ENCODE results near the gene SMARCD2. TPM values are rescaled to one million over a fixed set of nuclear protein-coding genes. Genes with fewer than 3 reads are reported as not detected.
"Not testable (repeated sequence)": the region's sequence is repeated elsewhere in the genome, so short reads cannot be mapped to it uniquely, and the experiment has no call there.

The SMARCD2 gene
- total RNA-seq, 2 experiments from 2014 or later = 100.0 to 101 TPM

GRCh38 chr17:63873577-63873976 is 31.1 kb upstream of the SMARCD2 start, which contains the start of gene CSH2:
CSH2 (minus strand) TSS chr17:63873677; CDS start chr17:63873614, 63 bp downstream.
- H3K4me3 Mint-ChIP-seq; H3K9me3 Mint-ChIP-seq (ENCODE audit: low read depth); H3K36me3 Mint-ChIP-seq (ENCODE audit: low read depth); H3K27me3 Mint-ChIP-seq; intact Hi-C loops (cut with DNase I, micrococcal nuclease); H3K4me1 Mint-ChIP-seq; H3K27ac Mint-ChIP-seq; DNase-seq; POLR2A ChIA-PET; ATAC-seq; CTCF ChIA-PET: not testable (repeated sequence)

GRCh38 chr17:63871646-63872365 is 29.3 kb upstream of the SMARCD2 start:
- H3K27ac Mint-ChIP-seq; H3K4me3 Mint-ChIP-seq; intact Hi-C loops (cut with DNase I, micrococcal nuclease); H3K4me1 Mint-ChIP-seq; POLR2A ChIA-PET; H3K36me3 Mint-ChIP-seq (ENCODE audit: low read depth); H3K9me3 Mint-ChIP-seq (ENCODE audit: low read depth); H3K27me3 Mint-ChIP-seq; DNase-seq; ATAC-seq; CTCF ChIA-PET: not testable (repeated sequence)

GRCh38 chr17:63870292-63870665 is 27.8 kb upstream of the SMARCD2 start:
- H3K4me1 Mint-ChIP-seq; H3K27ac Mint-ChIP-seq; POLR2A ChIA-PET; H3K4me3 Mint-ChIP-seq; DNase-seq; H3K27me3 Mint-ChIP-seq; H3K36me3 Mint-ChIP-seq (ENCODE audit: low read depth); ATAC-seq; H3K9me3 Mint-ChIP-seq (ENCODE audit: low read depth); intact Hi-C loops (cut with DNase I, micrococcal nuclease): not testable (repeated sequence)
- CTCF ChIA-PET = interaction anchor here (0.8 to 1.7 kb wide), 5 partner anchors 10 to 22 kb away, joined by 3 to 7 read pairs (median 3); partner anchors contain the start of gene GH2

- DNase-seq, H3K4me1 Mint-ChIP-seq, H3K27ac Mint-ChIP-seq: not testable (repeated sequence)
Measured at GRCh38 chr17:63869491-63870291, 27.2 kb upstream of the SMARCD2 start.

GRCh38 chr17:63866625-63867024 is 24.1 kb upstream of the SMARCD2 start:
- not testable (repeated sequence) for H3K4me1 Mint-ChIP-seq; H3K4me3 Mint-ChIP-seq; ATAC-seq; H3K36me3 Mint-ChIP-seq (ENCODE audit: low read depth); H3K27me3 Mint-ChIP-seq; H3K27ac Mint-ChIP-seq; H3K9me3 Mint-ChIP-seq (ENCODE audit: low read depth); DNase-seq
- POLR2A ChIA-PET = interaction anchor here (0.6 to 0.7 kb wide), 2 partner anchors 153 to 194 kb away, joined by 3 to 9 read pairs; no protein-coding TSS in a partner anchor
- CTCF ChIA-PET = interaction anchor here (0.6 to 4.1 kb wide), 20 partner anchors 9 to 424 kb away, joined by 3 to 22 read pairs (median 4); partner anchors contain the start of genes ICAM2 and SMARCD2
- intact Hi-C loops (cut with DNase I, micrococcal nuclease) = loop anchor here in 1 of 2 experiments (1.0 kb wide), 1 partner anchor 40 kb away; no protein-coding TSS in a partner anchor

More at GRCh38 chr17:63869491-63870291, 27.2 kb upstream of the SMARCD2 start:
- H3K27me3 Mint-ChIP-seq; POLR2A ChIA-PET; ATAC-seq; H3K9me3 Mint-ChIP-seq (ENCODE audit: low read depth); intact Hi-C loops (cut with DNase I, micrococcal nuclease); H3K36me3 Mint-ChIP-seq (ENCODE audit: low read depth); H3K4me3 Mint-ChIP-seq: not testable (repeated sequence)
- CTCF ChIA-PET = interaction anchor here (0.8 to 1.7 kb wide), 5 partner anchors 10 to 21 kb away, joined by 3 to 7 read pairs (median 3); partner anchors contain the start of gene GH2

- POLR2A ChIA-PET = no interaction called here
- no peaks in the 10 kb centered on the region for H3K27me3 Mint-ChIP-seq
- CTCF ChIA-PET = interaction anchor here (0.5 to 3.3 kb wide), 10 partner anchors 10 to 441 kb away, joined by 3 to 19 read pairs (median 5); no protein-coding TSS in a partner anchor
Measured at GRCh38 chr17:63859257-63859656, 16.8 kb upstream of the SMARCD2 start.

GRCh38 chr17:63856425-63856824 is 13.9 kb upstream of the SMARCD2 start:
- DNase-seq; POLR2A ChIA-PET; H3K27me3 Mint-ChIP-seq; ATAC-seq; H3K4me3 Mint-ChIP-seq; H3K9me3 Mint-ChIP-seq (ENCODE audit: low read depth); intact Hi-C loops (cut with DNase I, micrococcal nuclease); H3K36me3 Mint-ChIP-seq (ENCODE audit: low read depth); H3K4me1 Mint-ChIP-seq; H3K27ac Mint-ChIP-seq: not testable (repeated sequence)
- CTCF ChIA-PET = interaction anchor here (0.6 to 4.2 kb wide), 4 partner anchors 8 to 436 kb away, joined by 3 to 22 read pairs (median 4); no protein-coding TSS in a partner anchor

More at GRCh38 chr17:63859257-63859656, 16.8 kb upstream of the SMARCD2 start:
- H3K36me3 Mint-ChIP-seq (ENCODE audit: low read depth) = no peaks in the 10 kb centered on the region
- DNase-seq = no peak
- ATAC-seq = no peak
- intact Hi-C loops (cut with DNase I, micrococcal nuclease) = no loop called here
- no peak overlapping the region for H3K27ac Mint-ChIP-seq
- H3K9me3 Mint-ChIP-seq (ENCODE audit: low read depth) = no peaks in the 10 kb centered on the region
- no peak overlapping the region for H3K4me3 Mint-ChIP-seq
- no peaks in the 10 kb centered on the region for H3K4me1 Mint-ChIP-seq

GRCh38 chr17:63855185-63855584 is 12.7 kb upstream of the SMARCD2 start:
- Mint-ChIP-seq H3K9me3 (ENCODE audit: low read depth) (no peaks in the 10 kb centered on the region), H3K4me1 (no peaks in the 10 kb centered on the region), H3K4me3 (no peak overlapping the region), H3K36me3 (ENCODE audit: low read depth) (no peaks in the 10 kb centered on the region), H3K27me3 (no peaks in the 10 kb centered on the region), H3K27ac (no peak overlapping the region)
- POLR2A ChIA-PET = interaction anchor here (0.6 kb wide), 1 partner anchor 157 kb away, joined by 4 read pairs; no protein-coding TSS in a partner anchor
- ATAC-seq = no peak
- DNase-seq = no peak
- intact Hi-C loops (cut with DNase I, micrococcal nuclease) = no loop called here
- CTCF ChIA-PET = interaction anchor here (1.0 to 4.2 kb wide), 2 partner anchors 10 to 11 kb away, joined by 3 to 22 read pairs; no protein-coding TSS in a partner anchor

GRCh38 chr17:63854709-63855108 is 12.2 kb upstream of the SMARCD2 start:
- Mint-ChIP-seq H3K4me3 (no peak overlapping the region), H3K27me3 (no peaks in the 10 kb centered on the region), H3K9me3 (ENCODE audit: low read depth) (no peaks in the 10 kb centered on the region), H3K4me1 (no peaks in the 10 kb centered on the region), H3K36me3 (ENCODE audit: low read depth) (no peaks in the 10 kb centered on the region), H3K27ac (no peak overlapping the region)
- no peak for DNase-seq
- ATAC-seq = no peak
- POLR2A ChIA-PET = interaction anchor here (0.6 kb wide), 1 partner anchor 157 kb away, joined by 4 read pairs; no protein-coding TSS in a partner anchor
- intact Hi-C loops (cut with DNase I, micrococcal nuclease) = no loop called here
- CTCF ChIA-PET = interaction anchor here (1.0 to 4.2 kb wide), 2 partner anchors 10 kb away, joined by 3 to 22 read pairs; no protein-coding TSS in a partner anchor

GRCh38 chr17:63853260-63853659 is 10.8 kb upstream of the SMARCD2 start:
- Mint-ChIP-seq H3K27me3 (no peaks in the 10 kb centered on the region), H3K27ac (no peak overlapping the region), H3K4me3 (no peak overlapping the region), H3K36me3 (ENCODE audit: low read depth) (peaks cover under 1% of the 10 kb centered on the region), H3K4me1 (peaks cover 8% of the 10 kb centered on the region), H3K9me3 (ENCODE audit: low read depth) (peaks cover under 1% of the 10 kb centered on the region)
- POLR2A ChIA-PET = no interaction called here
- ATAC-seq (no peak), DNase-seq (no peak)
- CTCF ChIA-PET = interaction anchor here (1.0 to 4.2 kb wide), 2 partner anchors 12 to 176 kb away, joined by 3 to 22 read pairs; no protein-coding TSS in a partner anchor
- intact Hi-C loops (cut with DNase I, micrococcal nuclease) = no loop called here

GRCh38 chr17:63850401-63850800 is 7.9 kb upstream of the SMARCD2 start:
- no peak for DNase-seq
- CTCF ChIA-PET = interaction anchor here (1.2 to 2.9 kb wide), 3 partner anchors 9 to 193 kb away, joined by 3 to 19 read pairs (median 7); no protein-coding TSS in a partner anchor
- no peak for ATAC-seq

More at GRCh38 chr17:63850401-63850800, 7.9 kb upstream of the SMARCD2 start:
- peaks cover 17% of the 10 kb centered on the region for H3K4me1 Mint-ChIP-seq
- intact Hi-C loops (cut with DNase I, micrococcal nuclease) = no loop called here
- no peaks in the 10 kb centered on the region for H3K27me3 Mint-ChIP-seq
- POLR2A ChIA-PET = no interaction called here
- no peak overlapping the region for H3K4me3 Mint-ChIP-seq
- H3K27ac Mint-ChIP-seq = no peak overlapping the region
- peaks cover 3% of the 10 kb centered on the region for H3K36me3 Mint-ChIP-seq (ENCODE audit: low read depth)
- peaks cover 4% of the 10 kb centered on the region for H3K9me3 Mint-ChIP-seq (ENCODE audit: low read depth)

Measured in activated CD4-positive, alpha-beta T cell treated with anti-CD3 and anti-CD28 coated beads for 36 hours (primary cell).